TTC549 (cell line): ENCODE results near the gene PCBD1.

Experiments
- FAIRE-seq: peaks from 2 replicates; lab custom pipeline; 2012; peaks lifted over from hg19 to GRCh38; lab: Jason Lieb, UNC

Gene PCBD1

DNA sequence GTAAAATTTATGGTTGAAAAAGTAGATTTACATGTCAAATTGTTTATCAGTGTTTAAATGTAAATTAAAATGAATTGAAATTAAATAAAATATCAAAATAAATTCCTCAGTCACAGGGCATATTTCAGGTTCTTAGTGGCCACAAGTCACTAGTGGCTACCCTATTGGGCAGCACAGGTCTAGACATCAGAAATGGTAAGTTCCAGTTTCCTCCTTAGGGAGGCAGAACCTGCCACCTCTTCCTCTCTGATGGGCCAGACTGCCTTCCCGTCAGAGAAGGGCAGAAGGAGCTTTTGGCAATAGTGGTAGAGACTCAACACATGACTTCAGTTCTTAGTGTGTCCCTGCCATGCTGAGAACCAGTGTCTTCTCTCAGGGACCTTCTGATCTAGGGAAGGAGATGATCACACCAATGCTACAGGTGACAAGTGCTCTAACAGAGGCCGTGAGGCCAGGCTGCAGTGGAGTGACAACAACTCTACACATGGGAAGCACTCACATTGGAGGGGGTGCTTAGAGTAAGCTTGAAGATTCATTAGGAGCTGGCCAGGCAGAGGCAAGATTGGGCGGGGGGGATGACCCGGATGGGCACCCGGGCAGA is 14.4 kb upstream of the PCBD1 start:
- no peak for FAIRE-seq

DNA sequence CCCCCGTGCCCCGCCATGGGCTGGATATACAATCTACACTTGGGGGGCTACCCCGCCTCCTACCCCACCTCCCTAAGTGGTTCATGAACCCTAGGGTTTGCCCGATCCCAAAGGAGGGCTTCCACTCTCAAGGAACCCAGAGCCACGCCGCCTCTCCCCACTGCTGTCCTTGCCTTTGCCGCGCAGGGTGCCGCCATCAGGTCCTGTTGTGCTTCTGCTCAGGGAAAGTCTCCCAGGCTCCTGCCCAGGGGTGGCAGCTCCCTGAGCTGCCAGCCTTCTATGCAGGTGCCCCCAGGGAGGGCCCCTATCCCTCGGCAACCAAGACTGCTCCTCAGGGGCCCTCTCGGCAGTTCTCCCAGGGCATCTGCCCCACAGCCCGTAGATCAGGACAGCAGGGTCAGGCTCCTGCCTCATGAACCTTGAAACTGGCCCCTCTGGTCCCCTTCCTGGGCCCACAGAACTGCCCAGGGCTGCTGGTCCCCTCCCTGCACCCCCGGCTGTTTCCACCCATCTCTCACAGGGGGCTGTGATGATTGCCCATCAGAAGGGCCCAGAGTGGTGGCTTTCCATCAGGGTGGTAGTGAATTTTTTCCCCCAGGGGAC is 13.0 kb upstream of the PCBD1 start:
- FAIRE-seq = no peak

DNA sequence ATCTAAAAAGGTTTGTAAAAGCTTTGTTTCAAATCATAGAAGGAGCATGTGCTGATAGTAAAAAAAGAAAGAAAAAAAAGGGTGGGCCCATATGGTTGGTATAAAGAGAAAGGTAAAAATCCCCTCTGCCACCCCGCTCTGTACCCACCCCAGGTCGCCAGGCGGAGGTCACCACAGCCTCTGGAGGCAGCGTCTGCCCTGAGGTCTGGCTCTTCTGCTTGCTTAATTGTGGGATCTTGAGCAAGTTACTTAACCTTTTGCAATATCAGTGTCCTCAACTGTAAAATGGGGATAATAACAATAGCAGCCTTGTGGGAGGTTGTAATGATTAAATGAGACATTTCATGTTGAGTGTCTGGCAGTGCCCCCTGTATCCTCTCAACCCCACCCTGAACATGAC is 10.7 kb upstream of the PCBD1 start:
- FAIRE-seq = no peak

DNA sequence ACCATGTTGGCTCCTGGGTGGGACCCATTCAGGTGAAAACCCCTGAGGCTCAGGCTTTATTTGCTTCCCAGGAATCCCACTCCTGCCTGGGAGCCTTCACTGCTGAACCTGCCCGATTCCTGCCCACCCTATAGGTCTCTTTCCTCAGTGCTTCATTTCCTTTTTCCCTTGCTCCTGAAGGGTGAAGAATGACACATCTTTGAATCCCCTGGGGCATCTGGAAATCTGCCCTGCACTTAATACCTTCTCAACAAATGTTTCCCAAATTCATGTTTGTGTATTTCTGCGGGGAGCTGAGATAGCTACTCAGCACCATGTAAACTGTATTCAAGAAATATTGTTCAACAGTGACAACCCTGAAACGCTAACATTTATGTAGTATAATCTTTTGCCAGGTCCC is 10.3 kb upstream of the PCBD1 start:
- FAIRE-seq = no peak

DNA sequence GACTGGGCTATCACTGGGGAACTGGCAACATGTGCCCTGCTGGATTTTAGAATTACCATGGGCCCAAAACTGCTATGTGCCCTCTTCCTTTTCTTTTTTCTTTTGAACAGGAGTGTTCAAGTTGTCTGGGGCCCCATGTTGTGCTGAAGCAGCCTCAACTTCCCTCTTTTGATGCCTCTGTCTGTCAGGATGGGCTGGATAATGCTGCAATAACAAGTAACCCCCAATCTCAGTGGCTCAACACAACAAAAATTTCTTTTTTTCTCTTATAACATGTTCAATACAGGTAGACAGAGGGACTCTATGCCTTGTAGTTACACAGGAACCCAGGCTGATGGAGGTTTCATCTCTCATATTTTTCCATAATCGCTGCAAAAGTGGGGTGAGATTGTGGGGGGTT is 8.2 kb upstream of the PCBD1 start:
- no peak for FAIRE-seq

DNA sequence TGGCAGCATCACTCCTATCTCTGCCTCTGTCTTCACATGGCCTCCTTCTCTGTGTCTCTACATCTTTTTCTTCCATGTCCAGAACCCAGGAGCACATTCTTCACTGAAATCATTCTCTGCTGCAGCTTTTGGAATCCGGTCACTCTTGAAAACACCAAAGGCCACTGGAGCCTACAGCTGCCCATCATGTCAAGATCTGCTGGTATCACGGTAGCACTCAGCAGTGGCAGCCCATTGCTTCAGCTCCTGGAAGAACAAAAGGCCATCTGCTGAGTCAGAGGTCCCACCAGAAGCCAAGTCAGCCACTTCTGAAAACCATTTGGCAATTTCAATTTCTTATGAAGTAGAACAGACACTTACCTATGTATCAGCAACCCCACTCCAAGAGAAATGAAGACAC is 6.1 kb upstream of the PCBD1 start:
- no peak for FAIRE-seq

DNA sequence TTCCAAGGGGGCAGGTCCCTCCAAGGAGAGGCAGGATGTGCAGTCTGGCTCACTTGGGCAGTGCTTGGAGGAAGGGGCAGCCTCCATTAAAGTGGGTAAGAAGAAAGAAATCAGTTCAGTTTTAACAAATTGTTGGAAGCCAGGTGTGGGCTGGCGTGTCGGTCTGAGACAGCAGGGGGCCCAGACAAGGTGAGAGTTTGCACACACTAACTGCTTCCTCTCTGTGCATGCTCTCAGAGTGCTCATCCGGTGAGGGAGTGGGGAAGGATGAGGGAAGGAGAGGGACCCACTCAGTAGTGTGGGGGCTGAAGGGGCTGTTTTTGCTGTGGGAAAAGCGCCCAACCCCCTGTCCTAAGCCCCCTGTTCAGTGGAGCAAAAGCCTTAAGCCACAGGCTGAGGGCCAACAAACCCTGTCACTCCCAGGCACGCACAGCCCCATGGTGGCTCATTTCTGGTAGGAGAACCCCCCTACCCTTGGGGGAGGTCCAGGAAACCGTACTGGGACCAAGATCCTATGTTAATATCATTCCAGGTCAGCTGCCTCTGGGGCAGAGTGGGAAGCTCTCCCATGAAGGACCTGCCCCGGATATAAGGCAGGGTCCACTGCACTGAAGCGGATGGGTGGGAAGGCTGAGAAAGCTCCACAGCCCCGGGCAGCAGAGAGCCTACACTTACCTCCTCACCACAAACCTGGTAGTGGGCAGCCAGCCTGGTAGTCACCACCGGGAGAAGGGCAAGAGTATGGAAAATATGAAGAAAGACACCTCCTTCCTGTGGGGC is 5.1 kb upstream of the PCBD1 start:
- FAIRE-seq = no peak

DNA sequence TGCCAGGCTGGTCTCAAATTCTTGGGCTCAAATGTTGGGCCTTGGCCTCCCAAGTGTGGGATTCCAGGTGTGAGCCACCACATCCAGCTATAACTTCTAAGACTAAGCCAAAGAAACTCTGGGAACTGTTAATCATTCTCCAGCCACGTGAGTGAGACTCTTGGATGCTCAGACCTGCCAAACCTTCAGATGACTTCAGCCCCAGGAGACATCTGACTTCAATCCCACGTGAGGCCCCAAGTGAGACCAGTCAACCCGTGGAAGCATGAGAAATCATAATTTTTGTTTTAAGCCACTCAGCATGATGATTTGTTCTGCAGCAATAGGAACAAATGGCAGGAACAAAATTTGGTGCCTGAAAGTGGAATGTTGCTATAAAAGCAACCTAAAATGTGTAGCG is 4.3 kb upstream of the PCBD1 start:
- no peak for FAIRE-seq

DNA sequence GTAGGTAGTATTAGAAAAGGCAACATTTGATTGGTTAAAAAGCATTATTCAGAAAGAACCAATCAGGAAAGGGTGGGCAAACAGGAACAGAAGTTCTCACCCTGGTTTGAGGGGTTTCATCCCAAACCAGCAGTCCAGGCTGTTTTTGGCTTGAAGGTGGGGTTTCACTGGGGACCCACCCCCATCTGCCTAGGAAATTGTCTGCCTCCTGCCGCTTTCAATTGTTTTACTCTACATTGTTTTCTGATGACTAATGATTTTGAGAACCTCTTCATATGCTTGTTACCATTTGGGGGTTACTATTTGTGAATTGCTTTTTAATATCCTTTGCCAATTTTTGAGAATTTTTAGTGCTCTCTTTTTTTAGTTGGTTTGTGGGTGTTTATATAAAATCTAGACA is 3.3 kb upstream of the PCBD1 start:
- no peak for FAIRE-seq

DNA sequence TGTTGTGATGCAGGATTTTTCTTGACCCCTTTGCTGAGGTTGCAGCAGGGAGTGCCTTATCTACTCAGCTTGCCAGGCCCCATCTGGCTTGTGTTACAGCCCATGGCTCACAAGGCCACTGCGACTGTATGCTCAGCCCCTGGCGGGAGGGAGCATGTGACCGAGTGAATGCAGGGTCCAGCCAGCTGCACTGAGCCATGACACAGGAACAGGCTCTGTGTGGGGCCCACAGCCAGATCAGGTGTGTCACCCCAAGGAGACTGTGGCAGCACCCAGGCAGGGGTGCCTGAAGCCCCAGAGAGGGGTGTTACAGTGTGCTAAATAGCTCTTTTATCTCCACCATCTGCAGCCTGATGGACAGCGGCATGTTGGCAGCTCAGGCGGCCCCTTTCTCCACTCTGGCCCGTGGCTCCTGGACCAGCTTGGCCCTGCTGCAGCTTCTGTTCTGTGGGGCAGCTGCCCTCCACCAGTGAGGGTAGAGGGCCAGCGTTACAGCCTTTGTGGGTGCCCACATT is 2.6 kb upstream of the PCBD1 start:
- FAIRE-seq = no peak

DNA sequence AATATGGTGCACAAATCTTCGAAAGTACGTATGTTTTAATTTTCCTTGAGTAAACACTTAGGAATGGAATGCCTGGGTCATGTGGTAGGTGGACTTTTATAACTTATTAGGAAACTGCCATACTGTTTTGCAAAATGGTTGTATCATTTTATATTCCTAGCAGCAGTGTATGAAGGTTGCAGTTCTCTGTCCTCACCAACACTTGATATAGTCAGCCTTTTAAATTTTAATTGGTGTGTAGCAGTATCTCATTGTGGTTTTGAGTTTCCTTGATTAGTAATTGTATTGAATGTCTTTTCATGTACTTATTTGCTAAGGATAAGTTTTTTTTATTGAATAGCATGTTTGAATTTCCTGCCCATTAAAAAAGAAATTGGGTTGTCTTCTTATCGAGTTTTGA is 926 bp upstream of the PCBD1 start:
- no peak for FAIRE-seq

DNA sequence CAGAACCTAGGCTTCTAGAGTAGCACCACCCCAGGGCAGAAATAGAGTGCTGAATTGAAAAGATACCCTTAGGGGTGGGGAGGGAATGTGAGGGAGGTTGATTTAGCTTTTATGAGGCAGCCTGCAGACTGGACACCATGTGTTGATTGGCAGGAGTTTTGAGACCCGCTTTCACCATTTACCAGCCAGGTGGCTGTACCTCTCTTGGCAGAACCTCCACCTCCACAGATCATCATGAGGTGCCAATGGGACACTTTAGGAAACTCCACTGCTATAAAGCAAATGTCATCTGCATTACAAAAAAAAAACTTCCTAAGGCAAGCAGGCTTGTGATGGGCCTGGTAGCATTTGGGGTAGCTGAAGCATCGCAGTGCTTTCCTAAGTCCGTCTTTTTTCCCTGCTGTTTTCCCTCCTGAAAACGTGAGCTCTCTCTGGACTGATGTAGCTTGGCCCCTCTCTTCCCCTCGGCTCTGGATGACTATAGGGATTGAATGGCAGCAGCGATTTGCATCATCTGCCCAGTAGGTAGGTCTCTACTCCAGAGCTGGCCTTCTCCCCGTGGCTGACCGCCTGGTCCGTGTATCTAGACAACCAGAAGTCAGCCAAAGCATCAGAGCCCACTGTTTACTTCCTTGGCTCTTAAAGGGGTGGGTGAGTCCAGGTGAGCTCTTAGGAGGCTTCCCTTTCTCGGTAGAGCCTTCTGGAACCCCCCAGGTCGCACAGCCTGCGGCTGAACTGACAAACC is 1.3 kb downstream of the PCBD1 start:
- FAIRE-seq = no peak

DNA sequence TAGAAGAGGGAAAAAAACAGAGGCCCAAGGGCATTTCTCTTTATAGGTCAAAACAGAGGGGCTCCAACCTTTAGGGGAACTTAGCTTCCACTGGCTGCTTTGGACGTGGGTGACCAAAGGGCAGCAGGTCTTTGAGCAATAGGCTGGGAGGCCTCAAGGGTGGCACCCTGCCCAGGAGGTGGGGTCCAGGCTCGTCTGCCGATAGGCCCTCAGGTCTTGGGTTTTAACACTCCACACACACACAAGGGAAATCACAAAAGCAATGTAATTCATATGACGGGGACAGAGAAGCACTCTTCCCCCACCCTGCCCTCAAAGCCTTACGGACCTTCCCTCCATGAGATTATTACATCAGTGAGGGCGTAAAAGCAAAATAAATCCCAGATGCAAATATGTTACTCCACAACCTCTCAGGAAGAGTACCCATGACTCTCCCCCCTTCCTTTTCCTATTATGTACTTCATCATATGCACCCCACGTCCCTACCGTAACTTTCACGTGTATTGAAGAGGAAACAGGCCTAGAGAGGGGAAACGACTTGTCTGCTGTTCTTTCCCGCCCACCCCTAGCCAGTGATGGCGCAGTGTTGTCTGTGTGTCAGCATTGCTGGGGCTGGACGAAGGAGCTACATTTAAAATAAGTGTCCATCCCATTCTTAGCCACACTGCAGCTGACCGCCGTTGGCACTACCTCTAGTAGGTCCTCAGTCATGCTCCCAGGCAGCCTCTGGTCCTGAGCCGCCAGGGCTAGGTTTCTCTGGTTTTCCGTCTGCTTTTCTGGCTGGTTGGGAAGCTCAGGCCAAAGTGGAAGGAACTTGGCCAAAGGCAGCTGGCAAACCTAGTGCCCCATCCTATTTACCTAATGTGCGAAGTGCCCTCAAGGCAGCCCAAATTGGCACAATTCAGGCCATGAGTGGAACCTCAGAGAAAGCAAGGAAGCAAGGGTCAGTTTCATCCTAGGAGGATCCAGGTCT is 2.1 kb downstream of the PCBD1 start:
- no peak for FAIRE-seq

DNA sequence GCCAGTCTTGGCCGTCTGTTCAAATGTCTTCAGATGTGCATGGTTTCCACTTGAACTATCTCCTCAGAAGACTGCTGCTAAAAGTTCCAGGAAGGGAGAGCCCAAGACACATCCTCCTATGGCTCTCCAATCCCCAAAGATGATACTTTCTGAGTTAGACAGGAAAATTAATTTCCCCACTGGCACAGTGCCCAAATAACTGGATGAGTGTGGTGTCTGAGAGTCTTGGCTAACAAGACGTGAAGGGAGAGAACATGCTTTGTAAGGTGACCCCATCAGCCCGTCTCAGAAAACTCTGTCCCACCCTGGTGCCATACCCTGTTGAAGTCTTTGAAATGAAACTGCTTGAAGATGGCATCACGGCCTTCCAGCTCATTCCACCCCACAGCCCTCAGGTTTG is 2.9 kb downstream of the PCBD1 start:
- no peak for FAIRE-seq

DNA sequence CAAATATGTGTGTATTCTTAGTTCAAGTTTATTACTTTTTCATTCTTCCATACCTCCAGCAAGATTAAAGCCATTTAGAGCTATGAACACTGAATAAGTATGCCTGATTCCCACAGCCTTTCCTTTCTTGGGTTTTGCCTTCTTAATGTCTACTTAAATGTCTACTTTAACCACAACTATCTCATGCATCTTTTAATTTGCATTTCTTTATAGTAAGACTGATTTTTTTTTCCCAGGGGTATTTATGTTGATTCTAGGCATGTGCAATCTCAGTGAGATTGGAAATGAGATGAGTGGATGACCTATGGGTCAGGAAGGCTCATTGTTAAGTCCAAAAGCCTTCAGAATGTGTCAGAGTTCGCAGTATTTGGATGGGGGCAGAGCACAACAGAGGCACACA is 3.6 kb downstream of the PCBD1 start:
- no peak for FAIRE-seq

DNA sequence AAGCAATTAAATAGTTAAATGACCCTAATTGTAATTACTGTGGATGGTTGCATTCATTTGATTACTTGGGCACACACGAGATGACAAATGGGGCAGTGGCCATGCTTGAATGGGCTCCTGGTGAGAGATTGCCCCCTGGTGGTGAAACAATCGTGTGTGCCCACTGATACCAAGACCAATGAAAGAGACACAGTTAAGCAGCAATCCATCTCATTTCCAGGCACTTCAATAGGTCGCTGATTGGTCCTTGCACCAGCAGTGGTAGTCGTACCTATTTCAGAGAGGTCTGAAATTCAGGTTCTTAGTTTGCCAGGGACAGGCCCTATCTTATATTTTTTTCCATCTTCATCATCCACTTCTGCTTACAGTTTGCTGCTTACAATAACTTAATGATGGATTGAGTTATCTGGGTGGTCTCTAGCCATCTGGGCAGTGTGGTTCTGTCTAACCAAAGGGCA is 8.3 kb downstream of the PCBD1 start:
- FAIRE-seq = peak; percentile 29

DNA sequence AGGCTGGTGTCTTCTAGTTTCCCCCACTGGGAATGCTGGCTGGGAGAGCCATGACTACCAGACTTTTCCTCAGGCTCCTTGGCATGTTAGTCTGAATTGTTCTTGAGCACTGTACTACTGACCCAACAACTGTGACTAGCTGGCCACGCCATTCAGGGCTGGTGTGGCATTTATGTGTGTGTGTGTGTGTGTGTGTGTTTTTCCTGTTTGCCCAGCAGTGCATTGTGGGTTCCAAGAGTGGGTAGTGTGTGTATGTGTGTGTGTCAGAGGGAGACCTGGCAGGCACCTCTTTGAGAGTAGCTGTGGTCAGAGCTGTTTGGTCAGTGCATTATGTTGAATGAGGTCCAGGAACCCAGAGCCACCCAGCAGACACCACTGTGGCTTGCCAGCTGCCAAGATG is 9.2 kb downstream of the PCBD1 start:
- no peak for FAIRE-seq

DNA sequence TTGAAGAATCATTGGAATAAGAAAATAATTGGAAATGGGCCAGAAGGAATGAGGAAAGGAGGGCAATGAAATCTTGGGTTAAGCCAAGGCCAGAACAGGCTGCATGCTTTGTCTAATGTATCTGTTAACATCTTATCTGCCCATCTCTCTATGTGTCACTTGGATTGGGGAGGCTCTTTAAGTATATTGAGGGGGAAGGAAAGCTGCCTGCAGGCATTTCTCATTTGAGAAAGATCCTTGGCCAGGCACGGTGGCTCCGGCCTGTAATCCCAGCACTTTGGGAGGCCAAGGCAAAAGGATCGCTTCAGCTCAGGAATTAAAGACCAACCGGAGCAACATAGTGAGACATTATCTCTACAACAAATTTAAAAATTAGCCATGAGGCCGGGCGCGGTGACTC is 14.3 kb downstream of the PCBD1 start:
- FAIRE-seq = no peak

DNA sequence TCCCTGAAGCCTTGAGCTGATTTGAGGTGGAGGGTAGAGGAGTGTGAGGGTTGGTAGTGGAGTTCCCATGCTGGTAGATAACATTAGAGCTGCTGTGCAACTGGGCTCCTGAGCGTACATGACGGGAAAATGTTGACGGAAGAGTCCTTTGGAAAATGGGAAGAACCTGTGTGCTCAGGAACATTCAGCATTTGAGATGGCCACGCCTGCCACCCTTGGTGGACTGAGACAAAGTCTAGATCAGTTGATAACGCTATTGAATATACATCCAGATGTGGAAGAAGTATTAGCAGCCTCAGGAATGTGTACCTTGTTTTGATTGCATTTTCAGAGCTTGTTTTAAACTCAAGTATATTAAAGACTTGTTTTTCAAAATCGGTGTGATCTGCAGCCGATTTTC is 16.1 kb downstream of the PCBD1 start:
- FAIRE-seq = no peak

DNA sequence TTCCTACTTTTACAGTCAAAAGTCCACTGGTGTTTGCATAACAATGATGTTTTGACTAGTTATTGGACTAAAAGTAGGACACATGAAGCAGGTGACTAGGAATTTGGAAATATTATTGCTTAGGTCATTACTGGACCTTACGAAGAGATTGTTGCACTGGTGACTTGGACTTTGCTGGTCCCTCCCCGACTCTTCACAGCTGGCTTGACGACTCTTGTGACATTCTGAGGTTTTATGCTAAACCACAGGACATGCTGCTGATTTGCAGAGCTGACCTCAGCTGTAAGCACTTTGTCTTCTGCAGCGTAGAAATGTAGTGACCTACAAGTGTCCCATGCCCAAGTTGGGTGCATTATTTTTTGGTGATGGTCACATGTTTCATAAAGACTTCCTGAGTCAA is 21.9 kb downstream of the PCBD1 start:
- no peak for FAIRE-seq

DNA sequence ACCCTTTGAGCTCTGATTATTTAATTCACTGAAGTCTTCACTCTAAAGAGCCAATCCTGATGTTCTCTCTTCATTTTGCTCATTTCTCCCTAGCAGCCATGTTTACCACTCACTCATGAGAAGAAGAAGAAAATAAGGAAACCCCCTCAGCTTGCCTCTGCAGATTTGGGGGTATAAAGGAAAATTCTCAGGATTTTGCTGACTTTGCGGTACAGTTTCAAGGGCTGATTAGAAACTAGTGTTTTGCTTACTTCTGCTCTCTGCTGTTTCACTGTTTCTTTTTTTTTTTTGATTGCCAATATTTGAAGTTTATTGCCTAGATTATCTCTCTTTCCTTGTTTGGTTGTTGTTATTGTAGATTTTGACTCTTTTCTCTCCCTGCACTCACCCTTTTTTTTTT is 23.4 kb downstream of the PCBD1 start:
- FAIRE-seq = no peak
